Keratinocyte (primary cell): ENCODE measurements around the gene HPS4. TPM values are rescaled to one million over a fixed set of nuclear protein-coding genes. Genes with fewer than 3 reads are reported as not detected.

Experiments used
- DNase-seq: peaks from one replicate; pipeline ENCODE4 v3.0.0-alpha.2; 2011; ENCODE audit warnings: low read depth, missing footprints, low spot score
- FAIRE-seq: peaks from 2 replicates; lab custom pipeline; 2011; peaks lifted over from hg19 to GRCh38; lab: Jason Lieb, UNC
- H2AFZ ChIP-seq: 2 replicates; pipeline ENCODE4 v1.6.0; 2012; ENCODE audit warnings: low read length, control low read depth, inconsistent platforms; ENCODE audit not compliant: control insufficient read depth
- H3K27ac ChIP-seq: 2 replicates; pipeline ENCODE4 v1.5.1; 2011; ENCODE audit warnings: low read length; ENCODE audit not compliant: control insufficient read depth, insufficient read depth
- H3K27me3 ChIP-seq: 3 replicates; pipeline ENCODE4 v1.6.0; 2011; ENCODE audit warnings: low read length; ENCODE audit not compliant: control insufficient read depth, insufficient read depth; ENCODE audit errors: extremely low read depth
- H3K36me3 ChIP-seq, 2 experiments: 2 replicates in 1 of 2; 3 replicates in 1 of 2; pipeline ENCODE4 v1.5.1; 2011; ENCODE audit warnings: low read length in 2 of 2, mild to moderate bottlenecking in 1 of 2; ENCODE audit not compliant: control insufficient read depth in 2 of 2, insufficient read depth in 2 of 2; ENCODE audit errors: extremely low read depth in 1 of 2
- H3K4me1 ChIP-seq: 3 replicates; pipeline ENCODE4 v1.5.1; 2011; ENCODE audit warnings: low read length; ENCODE audit not compliant: control insufficient read depth, insufficient read depth; ENCODE audit errors: extremely low read depth
- H3K4me2 ChIP-seq: 3 replicates; pipeline ENCODE4 v1.6.0; 2011; ENCODE audit warnings: low read depth, low read length; ENCODE audit not compliant: control insufficient read depth, insufficient read depth; ENCODE audit errors: extremely low read depth
- H3K4me3 ChIP-seq, 3 experiments: fragments of 200-600 bp in 1 of 3; sonication (generic) in 1 of 3; 2 replicates in 2 of 3; 3 replicates in 1 of 3; pipeline ENCODE4 v1.5.1; 2011 to 2016; ENCODE audit warnings: low read length in 3 of 3, mild to moderate bottlenecking in 3 of 3, control low read depth in 2 of 3, inconsistent platforms in 1 of 3, low read depth in 1 of 3, mixed read lengths in 1 of 3, mixed run types in 1 of 3, moderate library complexity in 1 of 3; ENCODE audit not compliant: control insufficient read depth in 2 of 3, insufficient read depth in 2 of 3; ENCODE audit errors: extremely low read depth in 1 of 3
- H3K79me2 ChIP-seq: 2 replicates; pipeline ENCODE4 v1.6.0; 2012; ENCODE audit warnings: low read length; ENCODE audit not compliant: control insufficient read depth, insufficient read depth
- H3K9ac ChIP-seq: 3 replicates; pipeline ENCODE4 v1.6.0; 2011; ENCODE audit warnings: low read length; ENCODE audit not compliant: control insufficient read depth, insufficient read depth; ENCODE audit errors: extremely low read depth
- H3K9me1 ChIP-seq: 3 replicates; pipeline ENCODE4 v1.6.0; 2011; ENCODE audit warnings: low read length; ENCODE audit not compliant: control insufficient read depth, insufficient read depth; ENCODE audit errors: extremely low read depth
- H3K9me3 ChIP-seq: 2 replicates; pipeline ENCODE4 v1.5.1; 2012; ENCODE audit warnings: low read depth, low read length; ENCODE audit not compliant: control insufficient read depth
- H4K20me1 ChIP-seq: 3 replicates; pipeline ENCODE4 v1.6.0; 2011; ENCODE audit warnings: low read length; ENCODE audit not compliant: control insufficient read depth, insufficient read depth; ENCODE audit errors: extremely low read depth
- CTCF ChIP-seq, 3 experiments: IDR thresholded peaks in 1 of 3; conservative IDR thresholded peaks in 1 of 3; optimal IDR thresholded peaks in 1 of 3; 2 replicates in 2 of 3; 3 replicates in 1 of 3; pipeline versions ENCODE3 to v1.5.1; 2011; ENCODE audit warnings: low read length in 3 of 3, mild to moderate bottlenecking in 3 of 3, moderate library complexity in 2 of 3, control low read depth in 1 of 3, inconsistent platforms in 1 of 3; ENCODE audit not compliant: insufficient read depth in 2 of 3; ENCODE audit errors: extremely low read depth in 1 of 3
- EZH2 ChIP-seq: IDR thresholded peaks from one replicate; pipeline ENCODE4 v1.6.1; 2012; ENCODE audit warnings: inconsistent platforms, mild to moderate bottlenecking, low read length, moderate library complexity
- dilution Hi-C: fragments of 300-500 bp; cut with MboI; formaldehyde crosslinking; loops from one replicate; pipeline ENCODE4 v1.7.0; 2020; ENCODE audit warnings: low sequenced_read_pairs; ENCODE audit not compliant: extremely low pct_ligation_motif_present
- polyA plus RNA-seq, 5 experiments: library from polyadenylated mRNA; depleted of rRNA in 3 of 5; stranded (reverse) in 3 of 5; stranded (forward) in 1 of 5; unstranded in 1 of 5; fragments of >200 nt; gene quantifications; 1 replicate in 1 of 5; 2 replicates in 3 of 5; 3 replicates in 1 of 5; pipeline versions ENCODE4 v1.2.1 to v1.2.3, GENCODE V29; 2011 to 2012; ENCODE audit warnings: missing spikeins in 2 of 5, low read depth in 1 of 5, low replicate concordance in 1 of 5

The HPS4 gene
- polyA plus RNA-seq, 1 donor (not counting 4 experiments of a cell fraction or from before 2014, with no cell fraction given): 21.3 TPM

- FAIRE-seq: no peak
Observed at GRCh38 chr22:26453216-26453615, 30.4 kb downstream of the HPS4 start.

GRCh38 chr22:26452236-26453016 is 31.2 kb downstream of the HPS4 start:
- H3K4me3 ChIP-seq: no peak overlapping the region
- no peaks in the 10 kb centered on the region for H3K9me1 ChIP-seq
- no peak overlapping the region for H3K27ac ChIP-seq
- dilution Hi-C loops: loop anchor here (5.0 kb wide), 1 partner anchor 35 kb away; no protein-coding TSS in a partner anchor
- peaks cover 15 to 24% of the 10 kb centered on the region in 2 experiments for H3K36me3 ChIP-seq
- H3K79me2 ChIP-seq: no peaks in the 10 kb centered on the region
- DNase-seq (no peak), FAIRE-seq (no peak)
- H3K9me3 ChIP-seq: no peaks in the 10 kb centered on the region
- TF ChIP-seq EZH2: no peak
- TF ChIP-seq CTCF (optimal IDR thresholded peaks at IDR 0.05 in 1 of 3, IDR thresholded peaks at IDR 0.05 in 1 of 3, conservative IDR thresholded peaks at IDR 0.05 in 1 of 3; ENCODE audit: extremely low read depth in 1 of 3, insufficient read depth in 2 of 3, low read length in 3 of 3): no peak
- H4K20me1 ChIP-seq: no peaks in the 10 kb centered on the region
- H3K4me2 ChIP-seq: no peak overlapping the region
- H2AFZ ChIP-seq: no peak overlapping the region
- H3K27me3 ChIP-seq: no peaks in the 10 kb centered on the region
- peaks cover 5% of the 10 kb centered on the region for H3K4me1 ChIP-seq
- no peak overlapping the region for H3K9ac ChIP-seq

More at GRCh38 chr22:26453216-26453615, 30.4 kb downstream of the HPS4 start:
- TF ChIP-seq CTCF (optimal IDR thresholded peaks at IDR 0.05 in 1 of 3, IDR thresholded peaks at IDR 0.05 in 1 of 3, conservative IDR thresholded peaks at IDR 0.05 in 1 of 3; ENCODE audit: extremely low read depth in 1 of 3, insufficient read depth in 2 of 3, low read length in 3 of 3) (no peak), EZH2 (no peak)
- Histone ChIP-seq H3K4me1 (peaks cover 5% of the 10 kb centered on the region), H3K9ac (no peak overlapping the region), H3K4me3 (no peak overlapping the region), H3K79me2 (peaks cover 1% of the 10 kb centered on the region), H3K9me3 (no peaks in the 10 kb centered on the region), H3K27ac (no peak overlapping the region), H2AFZ (no peak overlapping the region), H3K9me1 (no peaks in the 10 kb centered on the region), H4K20me1 (no peaks in the 10 kb centered on the region), H3K27me3 (no peaks in the 10 kb centered on the region), H3K4me2 (no peak overlapping the region), H3K36me3 (peaks cover 21 to 28% of the 10 kb centered on the region in 2 experiments)
- no peak for DNase-seq
- dilution Hi-C loops: loop anchor here (5.0 kb wide), 1 partner anchor 36 kb away; no protein-coding TSS in a partner anchor
